Cardiac fibroblast (primary cell): ENCODE results near the gene FAM43A.

ENCODE experiments used
- DNase-seq, 2 donors: peaks; one replicate each; pipeline versions ENCODE4 v3.0.0 to v3.0.0-alpha.2; 2010; ENCODE audit warnings: low read depth in 2 of 2
- H3K4me3 ChIP-seq, 2 donors: replicated peaks in 1 of 2; 1 replicate in 1 of 2; 2 replicates in 1 of 2; pipeline ENCODE4 v1.5.1; 2011; ENCODE audit warnings: low read depth in 2 of 2, low read length in 2 of 2, mild to moderate bottlenecking in 2 of 2, moderate library complexity in 1 of 2
- CTCF ChIP-seq: IDR thresholded peaks from one replicate; pipeline ENCODE4 v1.5.1; 2011; ENCODE audit warnings: low read depth, mild to moderate bottlenecking, low read length, inconsistent platforms

Gene FAM43A

GRCh38 chr3:194664857-194665256 is 20.8 kb upstream of the FAM43A start:
- no peak overlapping the region for H3K4me3 ChIP-seq
- peak; percentile 4 for TF ChIP-seq CTCF
- DNase-seq: peak; percentile 68 to 84

- no peak overlapping the region for H3K4me3 ChIP-seq
- TF ChIP-seq CTCF: no peak
- peak; percentile 48 to 63 for DNase-seq
Observed at GRCh38 chr3:194667363-194667762, 18.3 kb upstream of the FAM43A start.

DNA sequence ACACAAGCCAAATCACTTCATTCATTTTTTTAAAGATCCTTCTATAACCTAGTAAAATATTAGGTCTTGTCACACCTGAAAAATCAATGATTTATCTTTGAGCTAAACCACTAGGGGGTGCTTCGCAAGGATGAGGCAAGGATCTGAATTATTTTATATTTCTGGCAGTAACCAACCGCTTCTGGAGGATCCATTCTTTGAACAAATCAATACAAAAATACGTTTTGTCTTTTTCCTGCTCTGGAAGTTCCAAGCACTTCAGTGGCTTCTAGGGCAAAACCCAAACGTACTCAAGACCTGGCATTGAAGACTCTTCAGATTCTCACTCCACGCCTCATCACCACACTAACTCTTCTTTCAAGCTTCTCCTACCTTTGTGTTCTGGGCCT is 14.2 kb upstream of the FAM43A start:
- H3K4me3 ChIP-seq: peak overlapping the region; percentile 88 to 97
- TF ChIP-seq CTCF: peak; percentile 64
- peak; percentile 54 to 64 for DNase-seq

GRCh38 chr3:194671900-194672808 is 13.5 kb upstream of the FAM43A start, which contains the start of gene LSG1:
TSS of gene LSG1 (minus strand) at chr3:194672191. CDS start at chr3:194672162, 29 bp downstream.
- DNase-seq: peak; percentile 98 to 99
- no peak for TF ChIP-seq CTCF
- H3K4me3 ChIP-seq: peak within 1 kb of the TSS; percentile 88 to 97

DNA sequence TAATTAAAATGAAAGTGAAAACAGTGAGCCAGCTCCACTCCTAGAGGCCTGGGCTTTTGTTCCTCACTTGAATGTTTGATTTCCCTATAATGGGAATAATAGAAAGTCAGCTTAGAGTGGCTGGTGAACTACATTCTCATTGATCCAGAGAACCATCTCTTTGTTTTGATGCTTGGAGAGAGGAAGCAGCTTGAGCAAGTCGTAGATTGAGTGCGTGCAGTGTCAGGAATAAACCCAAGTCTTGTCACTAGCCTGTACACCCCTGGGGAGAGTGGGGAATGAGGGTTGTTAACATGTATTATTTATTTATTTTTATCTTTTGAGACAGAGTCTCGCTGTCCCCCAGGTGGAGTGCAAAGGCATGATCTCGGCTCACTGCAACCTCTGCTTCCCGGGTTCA is 12.8 kb upstream of the FAM43A start:
- peak overlapping the region; percentile 88 to 97 for H3K4me3 ChIP-seq
- no peak for TF ChIP-seq CTCF
- peak; percentile 18 to 35 for DNase-seq

GRCh38 chr3:194673761-194674160 is 11.9 kb upstream of the FAM43A start:
- peak; percentile 15 to 30 for DNase-seq
- no peak overlapping the region for H3K4me3 ChIP-seq
- TF ChIP-seq CTCF: no peak
